OCI-LY3 (cell line): Measurements from ENCODE around the gene RFPL1.
"Not testable (repeated sequence)": the region's sequence is repeated elsewhere in the genome, so short reads cannot be mapped to it uniquely, and the experiment has no call there.

Experiments
- EZH2phosphoT487 ChIP-seq: fragments of 200-600 bp; shearing (Covaris generic); IDR thresholded peaks from 2 replicates; pipeline ENCODE4 v1.6.1; 2018; ENCODE audit warnings: antibody characterized with exemption, mixed run types, low read depth
- TF ChIP-seq, protein P1 (sequence below): fragments of 200-600, 300-600 bp; sonication (generic); IDR thresholded peaks from 2 replicates; pipeline ENCODE4 v1.5.1; 2014; ENCODE audit warnings: antibody characterized with exemption, low read length, low read depth

DNA sequence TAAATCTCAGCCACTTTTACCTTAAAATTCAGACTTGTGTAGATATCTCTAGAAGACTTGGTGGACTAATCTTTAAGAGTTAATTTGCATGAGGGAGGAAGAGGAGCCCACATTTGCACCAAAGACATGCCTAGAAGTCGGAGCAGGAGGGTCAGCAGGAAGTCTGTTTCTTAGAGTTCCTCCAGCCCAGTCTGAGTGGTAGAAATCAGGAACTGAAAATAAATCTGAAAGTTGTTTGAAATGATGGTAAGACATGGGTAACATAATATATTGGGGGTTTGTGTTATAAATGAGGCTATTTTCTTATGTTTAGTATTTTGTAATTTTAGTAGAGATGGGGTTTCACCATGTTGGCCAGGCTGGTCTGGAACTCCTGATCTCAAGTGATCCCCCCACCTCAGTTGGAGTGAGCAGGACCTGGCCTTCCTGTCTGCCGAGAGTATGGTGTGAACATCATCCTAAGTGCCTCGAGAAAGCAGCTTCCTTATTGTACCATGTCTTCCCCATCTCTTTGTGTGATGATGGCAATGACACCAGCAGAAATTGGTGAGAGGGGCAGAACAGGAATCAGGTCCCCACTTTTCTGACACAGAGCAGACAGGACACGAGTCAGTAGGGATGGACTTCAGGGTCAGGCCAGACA, 26.7 kb upstream of the RFPL1 start:
- TF ChIP-seq, protein P1, sequence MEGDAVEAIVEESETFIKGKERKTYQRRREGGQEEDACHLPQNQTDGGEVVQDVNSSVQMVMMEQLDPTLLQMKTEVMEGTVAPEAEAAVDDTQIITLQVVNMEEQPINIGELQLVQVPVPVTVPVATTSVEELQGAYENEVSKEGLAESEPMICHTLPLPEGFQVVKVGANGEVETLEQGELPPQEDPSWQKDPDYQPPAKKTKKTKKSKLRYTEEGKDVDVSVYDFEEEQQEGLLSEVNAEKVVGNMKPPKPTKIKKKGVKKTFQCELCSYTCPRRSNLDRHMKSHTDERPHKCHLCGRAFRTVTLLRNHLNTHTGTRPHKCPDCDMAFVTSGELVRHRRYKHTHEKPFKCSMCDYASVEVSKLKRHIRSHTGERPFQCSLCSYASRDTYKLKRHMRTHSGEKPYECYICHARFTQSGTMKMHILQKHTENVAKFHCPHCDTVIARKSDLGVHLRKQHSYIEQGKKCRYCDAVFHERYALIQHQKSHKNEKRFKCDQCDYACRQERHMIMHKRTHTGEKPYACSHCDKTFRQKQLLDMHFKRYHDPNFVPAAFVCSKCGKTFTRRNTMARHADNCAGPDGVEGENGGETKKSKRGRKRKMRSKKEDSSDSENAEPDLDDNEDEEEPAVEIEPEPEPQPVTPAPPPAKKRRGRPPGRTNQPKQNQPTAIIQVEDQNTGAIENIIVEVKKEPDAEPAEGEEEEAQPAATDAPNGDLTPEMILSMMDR: not testable (repeated sequence)
- not testable (repeated sequence) for TF ChIP-seq EZH2phosphoT487
